H1 (cell line): ENCODE data around the gene DDX4.

Experiments
- ASH2L ChIP-seq: fragments of 200-600, 300-600 bp; sonication (generic); IDR thresholded peaks from one replicate; pipeline ENCODE4 v1.7.1; 2017; ENCODE audit warnings: low read length
- CBX8 ChIP-seq: fragments of 300-800, 300-1000 bp; sonication (generic); IDR thresholded peaks from 2 replicates; pipeline ENCODE4 v1.7.1; 2016; ENCODE audit warnings: low read depth, low read length, borderline replicate concordance
- CREB1 ChIP-seq: IDR thresholded peaks from 2 replicates; pipeline ENCODE4 v1.6.1; 2012; ENCODE audit warnings: inconsistent platforms
- CTCF ChIP-seq, 3 experiments: IDR thresholded peaks; 1 replicate in 2 of 3; 2 replicates in 1 of 3; pipeline versions ENCODE4 v1.5.1 to v1.6.1; 2011; ENCODE audit warnings: low read length in 3 of 3, mild to moderate bottlenecking in 3 of 3, inconsistent platforms in 2 of 3, low read depth in 1 of 3, moderate library complexity in 1 of 3; ENCODE audit not compliant: insufficient read depth in 1 of 3; ENCODE audit errors: control extremely low read depth in 1 of 3
- JUN ChIP-seq: IDR thresholded peaks from 2 replicates; pipeline ENCODE4 v1.6.1; 2011; ENCODE audit warnings: low read depth, mild to moderate bottlenecking, improper control_type of control experiment, low read length
- JUND ChIP-seq: IDR thresholded peaks from 2 replicates; pipeline ENCODE4 v1.6.1; 2011; ENCODE audit warnings: mild to moderate bottlenecking, improper control_type of control experiment, low read length
- MAX ChIP-seq: IDR thresholded peaks from 2 replicates; pipeline ENCODE4 v1.6.1; 2012; ENCODE audit warnings: inconsistent platforms
- POLR2A ChIP-seq, 2 experiments: IDR thresholded peaks; 1 replicate in 1 of 2; 2 replicates in 1 of 2; pipeline ENCODE4 v1.6.1; 2011; ENCODE audit warnings: low read depth in 2 of 2, low read length in 2 of 2, mild to moderate bottlenecking in 2 of 2; ENCODE audit errors: control extremely low read depth in 1 of 2
- POLR2AphosphoS5 ChIP-seq: IDR thresholded peaks from 2 replicates; pipeline ENCODE4 v1.6.1; 2011; ENCODE audit warnings: low read depth, low read length
- SP1 ChIP-seq: IDR thresholded peaks from 2 replicates; pipeline ENCODE4 v1.6.1; 2011; ENCODE audit warnings: low read depth, low read length
- TAF1 ChIP-seq: IDR thresholded peaks from 2 replicates; pipeline ENCODE4 v1.6.1; 2011; ENCODE audit warnings: mild to moderate bottlenecking, low read depth, low read length
- TCF12 ChIP-seq: IDR thresholded peaks from 2 replicates; pipeline ENCODE4 v1.6.1; 2011; ENCODE audit warnings: low read depth, mild to moderate bottlenecking, low read length
- YY1 ChIP-seq: IDR thresholded peaks from 2 replicates; pipeline ENCODE4 v1.6.1; 2011; ENCODE audit warnings: low read depth, mild to moderate bottlenecking, low read length

GRCh38 chr5:55711507-55712022 lies 26.3 kb upstream of the DDX4 start:
- TF ChIP-seq JUN (no peak), ASH2L (no peak), CTCF (IDR thresholded peaks at IDR 0.05; ENCODE audit: control extremely low read depth in 1 of 3, insufficient read depth in 1 of 3, low read depth in 1 of 3, low read length in 3 of 3) (no peak), TAF1 (no peak), YY1 (no peak), CREB1 (no peak), POLR2AphosphoS5 (no peak), CBX8 (no peak), JUND (no peak), POLR2A (IDR thresholded peaks at IDR 0.05; ENCODE audit: control extremely low read depth in 1 of 2, low read depth in 2 of 2, low read length in 2 of 2) (no peak), TCF12 (no peak), MAX (no peak), SP1 (no peak)
